GM12878 (cell line): ENCODE results near the gene DNAH2. TPM values are rescaled to one million over a fixed set of nuclear protein-coding genes. Genes with fewer than 3 reads are reported as not detected.

Source experiments
- ASH2L ChIP-seq: fragments of 300-600, 200-600 bp; sonication (generic); IDR thresholded peaks from 2 replicates; pipeline ENCODE4 v1.6.1; 2017; ENCODE audit warnings: low read depth, mild to moderate bottlenecking, borderline replicate concordance
- BACH1 ChIP-seq: fragments of 450-650 bp; IDR thresholded peaks from 2 replicates; pipeline ENCODE4 v1.6.1; 2017; ENCODE audit warnings: mild to moderate bottlenecking, borderline replicate concordance
- BHLHE40 ChIP-seq, 2 experiments: fragments of 450-650 bp in 1 of 2; IDR thresholded peaks; 2 replicates each; pipeline ENCODE4 v1.6.1; 2011 to 2017; ENCODE audit warnings: low read depth in 2 of 2, borderline replicate concordance in 1 of 2, improper control_type of control experiment in 1 of 2, low read length in 1 of 2, mild to moderate bottlenecking in 1 of 2
- CBX3 ChIP-seq: fragments of 200-600 bp; sonication (generic); IDR thresholded peaks from 2 replicates; pipeline ENCODE4 v1.6.1; 2016; ENCODE audit warnings: low read depth, borderline replicate concordance
- CEBPB ChIP-seq, 2 experiments: fragments of 150-350 bp in 1 of 2; IDR thresholded peaks; 2 replicates each; pipeline ENCODE4 v1.6.1; 2012 to 2014; ENCODE audit warnings: low read depth in 2 of 2, low read length in 2 of 2, borderline replicate concordance in 1 of 2, inconsistent platforms in 1 of 2
- CHD1 ChIP-seq: IDR thresholded peaks from 2 replicates; pipeline ENCODE4 v1.6.1; 2012; ENCODE audit warnings: low read depth, low read length, improper control_type of control experiment
- FOS ChIP-seq: IDR thresholded peaks from 3 replicates; pipeline ENCODE4 v1.6.1; 2011; ENCODE audit warnings: borderline replicate concordance; ENCODE audit not compliant: insufficient read length; ENCODE audit errors: extremely low read depth
- FOXK2 ChIP-seq: fragments of 450-650 bp; IDR thresholded peaks from 2 replicates; pipeline ENCODE4 v1.6.1; 2017; ENCODE audit warnings: mild to moderate bottlenecking, moderate library complexity
- IKZF2 ChIP-seq, 2 experiments: fragments of 450-650 bp; IDR thresholded peaks; 2 replicates each; pipeline ENCODE4 v1.6.1; 2017; ENCODE audit warnings: mild to moderate bottlenecking in 2 of 2, moderate library complexity in 2 of 2
- JUNB ChIP-seq: IDR thresholded peaks from 2 replicates; pipeline ENCODE4 v1.6.1; 2016; ENCODE audit warnings: antibody characterized with exemption, mild to moderate bottlenecking
- JUND ChIP-seq: IDR thresholded peaks from 2 replicates; pipeline ENCODE4 v1.6.1; 2012; ENCODE audit warnings: low read depth, mild to moderate bottlenecking, low read length, improper control_type of control experiment, moderate library complexity
- MYC ChIP-seq: IDR thresholded peaks from 2 replicates; pipeline ENCODE4 v1.6.1; 2011; ENCODE audit warnings: mild to moderate bottlenecking, low read length, moderate library complexity, inconsistent platforms; ENCODE audit not compliant: insufficient read depth, insufficient replicate concordance, insufficient read length, severe bottlenecking
- NFYA ChIP-seq: IDR thresholded peaks from 2 replicates; pipeline ENCODE4 v1.6.1; 2011; ENCODE audit warnings: low read depth, mild to moderate bottlenecking, low read length, improper control_type of control experiment, borderline replicate concordance
- PKNOX1 ChIP-seq: fragments of 450-650 bp; IDR thresholded peaks from 2 replicates; pipeline ENCODE4 v1.6.1; 2016; ENCODE audit warnings: mild to moderate bottlenecking
- SMC3 ChIP-seq: IDR thresholded peaks from 2 replicates; pipeline ENCODE4 v1.6.1; 2011; ENCODE audit warnings: low read length, improper control_type of control experiment, borderline replicate concordance
- SRF ChIP-seq, 2 experiments: IDR thresholded peaks; 2 replicates each; pipeline ENCODE4 v1.6.1; 2011; ENCODE audit warnings: low read depth in 2 of 2, low read length in 2 of 2, mild to moderate bottlenecking in 1 of 2, moderate library complexity in 1 of 2
- USF1 ChIP-seq: IDR thresholded peaks from 2 replicates; pipeline ENCODE4 v1.6.1; 2011; ENCODE audit warnings: borderline replicate concordance, low read depth, mild to moderate bottlenecking, moderate library complexity, mixed read lengths, low read length; ENCODE audit not compliant: insufficient read depth; ENCODE audit errors: extremely low read length
- USF2 ChIP-seq: IDR thresholded peaks from 2 replicates; pipeline ENCODE4 v1.6.1; 2011; ENCODE audit warnings: low read depth, low read length, improper control_type of control experiment, borderline replicate concordance
- ZNF217 ChIP-seq: fragments of 450-650 bp; IDR thresholded peaks from 2 replicates; pipeline ENCODE4 v1.6.1; 2017; ENCODE audit warnings: antibody characterized with exemption, mild to moderate bottlenecking
- ZNF687 ChIP-seq: fragments of 450-650 bp; IDR thresholded peaks from 2 replicates; pipeline ENCODE4 v1.6.1; 2017; ENCODE audit warnings: mild to moderate bottlenecking, moderate library complexity
- ZZZ3 ChIP-seq: IDR thresholded peaks from 2 replicates; pipeline ENCODE4 v1.6.1; 2011; ENCODE audit warnings: low read depth; ENCODE audit not compliant: control insufficient read depth, insufficient read length
- polyA plus RNA-seq, 11 experiments: library from polyadenylated mRNA; depleted of rRNA in 4 of 11; unstranded in 6 of 11; stranded (reverse) in 5 of 11; fragments of >200 nt; fragmentation: Nextera tagmentation in 4 of 11; fragmentation: Illumina TruSeq in 1 of 11; extraction: Ambion mirVana in 4 of 11; extraction: Trizol in 1 of 11; gene quantifications; 1 replicate in 1 of 11; 2 replicates in 10 of 11; pipeline versions ENCODE4 v1.2.1 to v1.2.3, GENCODE V29; 2011 to 2016; ENCODE audit warnings: inconsistent platforms in 2 of 11, missing spikeins in 2 of 11, low read depth in 1 of 11
- total RNA-seq, 4 experiments: library from RNA; depleted of rRNA in 3 of 4; stranded (reverse); fragments of >200 nt in 3 of 4; fragmentation: Illumina TruSeq in 1 of 4; extraction: Trizol in 1 of 4; gene quantifications; 2 replicates each; pipeline versions ENCODE4 v1.2.1 to v1.2.3, GENCODE V29; 2013 to 2021

Gene DNAH2
- total and polyA plus RNA-seq, 10 of the 15 experiments (the other 5 are each of a cell fraction or from before 2014, with no cell fraction given), result not detected

GRCh38 chr17:7851438-7852261 is 134.1 kb downstream of the DNAH2 start (continued):
- TF ChIP-seq SRF (IDR thresholded peaks at IDR 0.05; ENCODE audit: low read depth in 2 of 2, low read length in 2 of 2) (no peak), JUNB (no peak), BACH1 (peak; percentile 64), USF1 (no peak), SMC3 (peak; percentile 98), ZNF687 (no peak), PKNOX1 (no peak; the same call in 1 of the 2 replicates), CBX3 (no peak), FOS (no peak), JUND (no peak), BHLHE40 (IDR thresholded peaks at IDR 0.05; ENCODE audit: borderline replicate concordance in 1 of 2, low read depth in 2 of 2, low read length in 1 of 2) (peak; percentile 78 to 79), MYC (peak; percentile 62), FOXK2 (peak; percentile 73), CEBPB (IDR thresholded peaks at IDR 0.05; ENCODE audit: borderline replicate concordance in 1 of 2, low read depth in 2 of 2, low read length in 2 of 2) (no peak), ASH2L (no peak), NFYA (no peak), ZZZ3 (no peak), ZNF217 (no peak), USF2 (no peak), IKZF2 (IDR thresholded peaks at IDR 0.05) (no peak), CHD1 (no peak)
